Measurements from ENCODE around the gene GRPR. TPM values are rescaled to one million over a fixed set of nuclear protein-coding genes. Genes with fewer than 3 reads are reported as not detected.

The GRPR gene
- 1 to 10 TPM in 1 of 3 donors, under 1 TPM in 1, not detected in 1; 0.19 to 3.5 TPM for total RNA-seq
- long read RNA-seq, donor 1, partial matches to known transcripts = 0 of 1 reads
- long read RNA-seq, donor 1, other reads (novel, unspliced or antisense) = 1 of 1 reads
- long read RNA-seq, donor 2 = 0 reads

DNA sequence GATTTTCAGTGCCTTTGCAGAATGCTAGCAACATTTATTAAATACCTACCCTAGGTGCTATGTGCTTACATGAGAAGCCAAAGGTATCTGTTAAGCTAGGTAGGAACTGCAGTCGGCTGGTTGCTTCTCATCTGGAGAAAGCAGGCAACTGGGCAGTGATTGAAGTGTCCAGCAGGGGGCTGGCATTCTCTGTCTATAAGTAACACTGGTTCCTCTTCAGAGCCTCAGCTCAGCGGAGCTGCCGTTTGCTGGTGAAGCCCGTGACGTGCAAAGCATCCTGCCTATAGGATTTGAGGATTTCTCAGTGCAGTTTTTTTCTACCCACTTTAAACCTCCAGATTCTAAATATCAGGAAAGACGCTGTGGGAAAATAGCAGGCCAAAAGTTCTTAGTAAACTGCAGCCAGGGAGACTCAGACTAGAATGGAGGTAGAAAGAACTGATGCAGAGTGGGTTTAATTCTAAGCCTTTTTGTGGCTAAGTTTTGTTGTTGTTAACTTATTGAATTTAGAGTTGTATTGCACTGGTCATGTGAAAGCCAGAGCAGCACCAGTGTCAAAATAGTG is at the start of gene GRPR:
Gene GRPR (plus strand): TSS at position 344 of the 565 bp plus-strand sequence. CDS start 389 bp downstream, outside the sequence.
- intact Hi-C loops (cut with DNase I, micrococcal nuclease) = no loop called here
- TF ChIP-seq, protein P1, sequence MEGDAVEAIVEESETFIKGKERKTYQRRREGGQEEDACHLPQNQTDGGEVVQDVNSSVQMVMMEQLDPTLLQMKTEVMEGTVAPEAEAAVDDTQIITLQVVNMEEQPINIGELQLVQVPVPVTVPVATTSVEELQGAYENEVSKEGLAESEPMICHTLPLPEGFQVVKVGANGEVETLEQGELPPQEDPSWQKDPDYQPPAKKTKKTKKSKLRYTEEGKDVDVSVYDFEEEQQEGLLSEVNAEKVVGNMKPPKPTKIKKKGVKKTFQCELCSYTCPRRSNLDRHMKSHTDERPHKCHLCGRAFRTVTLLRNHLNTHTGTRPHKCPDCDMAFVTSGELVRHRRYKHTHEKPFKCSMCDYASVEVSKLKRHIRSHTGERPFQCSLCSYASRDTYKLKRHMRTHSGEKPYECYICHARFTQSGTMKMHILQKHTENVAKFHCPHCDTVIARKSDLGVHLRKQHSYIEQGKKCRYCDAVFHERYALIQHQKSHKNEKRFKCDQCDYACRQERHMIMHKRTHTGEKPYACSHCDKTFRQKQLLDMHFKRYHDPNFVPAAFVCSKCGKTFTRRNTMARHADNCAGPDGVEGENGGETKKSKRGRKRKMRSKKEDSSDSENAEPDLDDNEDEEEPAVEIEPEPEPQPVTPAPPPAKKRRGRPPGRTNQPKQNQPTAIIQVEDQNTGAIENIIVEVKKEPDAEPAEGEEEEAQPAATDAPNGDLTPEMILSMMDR (IDR thresholded peaks at IDR 0.05) = peak; percentile 40
- Histone ChIP-seq H3K4me1 (ENCODE audit: low read depth) (no peaks in the 10 kb centered on the region), H3K9me3 (no peaks in the 10 kb centered on the region), H3K4me3 (no peak within 1 kb of the TSS), H3K36me3 (ENCODE audit: low read depth) (no peaks in the 10 kb centered on the region)
- DNase-seq (peak; percentile 67 to 84 (median 69)), ATAC-seq (peak; percentile 98)

DNA sequence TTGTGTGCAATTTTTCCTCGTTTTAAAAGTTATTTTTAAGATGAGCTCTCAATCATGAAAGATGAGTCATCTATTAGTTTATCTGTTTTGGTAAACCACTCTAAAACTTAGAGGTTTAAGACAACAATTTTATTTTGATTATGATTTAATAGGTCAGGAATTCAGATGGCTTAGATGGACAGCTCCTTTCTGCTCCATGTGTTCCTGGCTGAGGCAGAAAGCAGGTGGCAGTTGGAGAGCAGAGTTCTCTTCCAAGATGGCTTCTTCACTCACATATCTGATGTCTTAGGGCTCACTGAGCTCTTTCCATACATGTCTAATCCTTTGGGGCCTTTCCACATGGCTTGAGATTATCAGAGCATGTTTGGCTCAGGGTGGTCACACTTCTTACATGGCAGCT is 48.3 kb upstream of the GRPR start:
- Histone ChIP-seq H3K9me3 (no peaks in the 10 kb centered on the region), H3K4me1 (ENCODE audit: low read depth) (no peaks in the 10 kb centered on the region), H3K36me3 (ENCODE audit: low read depth) (no peaks in the 10 kb centered on the region), H3K4me3 (no peak overlapping the region)
- DNase-seq = no peak
- TF ChIP-seq, protein P1 (IDR thresholded peaks at IDR 0.05) = no peak
- intact Hi-C loops (cut with DNase I, micrococcal nuclease) = no loop called here
- no peak for ATAC-seq

DNA sequence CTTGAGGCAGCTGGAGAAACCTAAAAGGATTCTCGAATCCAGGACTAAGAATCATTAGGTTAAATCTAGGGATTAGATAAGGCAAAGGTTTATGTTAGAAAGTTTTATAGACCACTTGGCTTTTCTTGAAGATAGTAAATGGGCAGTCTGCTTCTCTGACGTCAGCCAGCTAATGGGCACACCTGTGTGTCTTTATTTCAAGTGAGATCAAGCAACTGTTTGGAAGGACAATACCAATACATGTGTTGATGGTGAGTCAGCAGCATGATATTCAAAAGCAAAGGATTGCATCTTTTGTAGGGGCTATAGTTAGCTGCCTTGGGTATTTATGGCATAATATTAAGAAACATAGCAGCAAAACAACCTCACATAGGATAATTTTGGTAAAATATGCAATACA is 46.5 kb upstream of the GRPR start:
- Histone ChIP-seq H3K36me3 (ENCODE audit: low read depth) (no peaks in the 10 kb centered on the region), H3K9me3 (no peaks in the 10 kb centered on the region), H3K4me3 (no peak overlapping the region), H3K4me1 (ENCODE audit: low read depth) (no peaks in the 10 kb centered on the region)
- no peak for DNase-seq
- intact Hi-C loops (cut with DNase I, micrococcal nuclease) = no loop called here
- ATAC-seq = no peak
- TF ChIP-seq, protein P1 (IDR thresholded peaks at IDR 0.05) = no peak

DNA sequence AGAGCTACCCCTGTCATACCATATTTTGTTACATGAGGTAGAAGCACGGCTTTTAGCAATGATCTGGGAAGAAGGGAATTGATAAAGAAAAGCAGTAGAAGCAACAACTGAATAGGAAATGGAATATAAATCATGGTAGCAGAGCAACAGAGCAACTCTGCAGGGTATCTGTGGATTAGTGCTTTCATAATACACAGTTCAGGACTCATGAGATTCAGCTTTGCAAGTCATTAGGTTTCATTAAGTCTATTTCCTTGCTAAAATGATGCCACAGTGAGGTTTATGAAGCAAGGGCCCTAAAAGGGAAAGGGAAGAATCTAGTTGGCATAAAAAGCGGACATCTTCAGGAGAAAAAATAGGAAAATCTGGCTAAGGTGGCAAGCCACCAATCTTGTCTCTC is 45.6 kb upstream of the GRPR start:
- no peaks in the 10 kb centered on the region for H3K9me3 ChIP-seq
- TF ChIP-seq, protein P1 (IDR thresholded peaks at IDR 0.05) = no peak
- no peaks in the 10 kb centered on the region for H3K4me1 ChIP-seq (ENCODE audit: low read depth)
- DNase-seq = no peak
- H3K36me3 ChIP-seq (ENCODE audit: low read depth) = no peaks in the 10 kb centered on the region
- ATAC-seq = no peak
- intact Hi-C loops (cut with DNase I, micrococcal nuclease) = no loop called here
- H3K4me3 ChIP-seq = no peak overlapping the region

DNA sequence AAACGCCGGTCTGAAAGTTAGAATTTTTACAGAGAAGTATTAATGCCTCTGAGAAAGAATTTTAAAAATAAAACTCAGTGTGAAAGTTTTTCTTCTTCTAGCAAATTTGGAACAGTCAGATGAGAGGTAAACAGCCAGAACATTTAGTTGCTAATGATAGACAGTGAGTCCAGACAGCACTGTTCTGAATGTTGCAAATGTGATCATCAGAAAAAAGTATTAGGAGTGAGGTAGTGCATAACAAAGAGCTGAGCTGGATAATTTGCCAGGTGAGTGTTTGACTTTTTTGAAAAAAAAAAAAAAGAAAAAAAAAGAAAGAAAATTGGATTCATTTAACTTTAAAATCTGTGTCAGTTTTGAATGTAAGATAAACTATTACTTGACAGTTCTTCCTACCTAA is 42.0 kb upstream of the GRPR start:
- TF ChIP-seq, protein P1 (IDR thresholded peaks at IDR 0.05) = no peak
- no peak for DNase-seq
- H3K4me3 ChIP-seq = no peak overlapping the region
- no peaks in the 10 kb centered on the region for H3K9me3 ChIP-seq
- no peaks in the 10 kb centered on the region for H3K4me1 ChIP-seq (ENCODE audit: low read depth)
- intact Hi-C loops (cut with DNase I, micrococcal nuclease) = no loop called here
- no peak for ATAC-seq
- H3K36me3 ChIP-seq (ENCODE audit: low read depth) = no peaks in the 10 kb centered on the region

Data from mucosa of descending colon (tissue), 3 donors.